Measurements from ENCODE around the gene C10orf90. TPM values are rescaled to one million over a fixed set of nuclear protein-coding genes. Genes with fewer than 3 reads are reported as not detected.
A peak's percentile ranks its signal among the peaks of the same experiment; 100 is the strongest.

Gene C10orf90
- total and polyA plus RNA-seq, 4 donors, result not detected

GRCh38 chr10:126616737-126617136, 53.8 kb downstream of the C10orf90 start:
- peaks cover 0 to 9% (median 0%) of the 10 kb centered on the region in 5 donors for H3K4me1 ChIP-seq (ENCODE audit: control insufficient read depth in 5 of 5, insufficient read depth in 5 of 5, low read length in 5 of 5)
- no peak overlapping the region for H3K4me3 ChIP-seq
- H3K36me3 ChIP-seq (ENCODE audit: control insufficient read depth in 4 of 4, insufficient read depth in 4 of 4, low read length in 4 of 4), result no peaks in the 10 kb centered on the region
- H3K27me3 ChIP-seq (ENCODE audit: control insufficient read depth in 3 of 3, insufficient read depth in 3 of 3, low read length in 2 of 3), result peaks cover 0 to 3% (median 0%) of the 10 kb centered on the region in 3 donors
- 48 to 54% methylated on average over 3 of the region's 3 CpGs for WGBS, 2 donors
- DNase-seq, result no peak
- ATAC-seq (ENCODE audit: insufficient read depth, low FRiP score), result no peak
- no peak overlapping the region for H3K27ac ChIP-seq (ENCODE audit: low read depth in 1 of 2, low read length in 1 of 2)
- no peaks in the 10 kb centered on the region for H3K9me3 ChIP-seq (ENCODE audit: control insufficient read depth in 4 of 4, insufficient read depth in 3 of 4, low read length in 3 of 4)
- TF ChIP-seq CTCF (IDR thresholded peaks at IDR 0.05; ENCODE audit: control extremely low read depth, extremely low read depth), result no peak
- H3K9ac ChIP-seq (ENCODE audit: insufficient read depth in 1 of 2, low read length in 2 of 2), result no peak overlapping the region

- Histone ChIP-seq H3K36me3 (ENCODE audit: control insufficient read depth in 4 of 4, insufficient read depth in 4 of 4, low read length in 4 of 4) (no peaks in the 10 kb centered on the region), H3K27ac (ENCODE audit: low read depth in 1 of 2, low read length in 1 of 2) (no peak overlapping the region), H3K4me3 (no peak overlapping the region), H3K9ac (ENCODE audit: insufficient read depth in 1 of 2, low read length in 2 of 2) (no peak overlapping the region), H3K27me3 (ENCODE audit: control insufficient read depth in 3 of 3, insufficient read depth in 3 of 3, low read length in 2 of 3) (no peaks in the 10 kb centered on the region), H3K4me1 (ENCODE audit: control insufficient read depth in 5 of 5, insufficient read depth in 5 of 5, low read length in 5 of 5) (no peaks in the 10 kb centered on the region), H3K9me3 (ENCODE audit: control insufficient read depth in 4 of 4, insufficient read depth in 3 of 4, low read length in 3 of 4) (no peaks in the 10 kb centered on the region)
- TF ChIP-seq CTCF (IDR thresholded peaks at IDR 0.05; ENCODE audit: control extremely low read depth, extremely low read depth), result no peak
- ATAC-seq (ENCODE audit: insufficient read depth, low FRiP score) (no peak), DNase-seq (peak in 2 of 3 donors; percentile 56 to 70)
- 85 to 86% methylated on average over 2 of the region's 2 CpGs for WGBS, 2 donors
These were observed 59.2 kb downstream of the C10orf90 start for GRCh38 chr10:126611303-126611702.

GRCh38 chr10:126609566-126609965, 60.9 kb downstream of the C10orf90 start:
- Histone ChIP-seq H3K27ac (ENCODE audit: low read depth in 1 of 2, low read length in 1 of 2) (no peak overlapping the region), H3K36me3 (ENCODE audit: control insufficient read depth in 4 of 4, insufficient read depth in 4 of 4, low read length in 4 of 4) (no peaks in the 10 kb centered on the region), H3K9me3 (ENCODE audit: control insufficient read depth in 4 of 4, insufficient read depth in 3 of 4, low read length in 3 of 4) (no peaks in the 10 kb centered on the region), H3K4me1 (ENCODE audit: control insufficient read depth in 5 of 5, insufficient read depth in 5 of 5, low read length in 5 of 5) (no peaks in the 10 kb centered on the region), H3K27me3 (ENCODE audit: control insufficient read depth in 3 of 3, insufficient read depth in 3 of 3, low read length in 2 of 3) (no peaks in the 10 kb centered on the region), H3K4me3 (no peak overlapping the region), H3K9ac (ENCODE audit: insufficient read depth in 1 of 2, low read length in 2 of 2) (no peak overlapping the region)
- DNase-seq (no peak), ATAC-seq (ENCODE audit: insufficient read depth, low FRiP score) (no peak)
- no peak for TF ChIP-seq CTCF (IDR thresholded peaks at IDR 0.05; ENCODE audit: control extremely low read depth, extremely low read depth)
- 72 to 73% methylated on average over 4 of the region's 4 CpGs for WGBS, 2 donors

Measured in lung (tissue), 12 donors.